ENCODE measurements around the gene RHEBL1.

RHEBL1 gene

DNA sequence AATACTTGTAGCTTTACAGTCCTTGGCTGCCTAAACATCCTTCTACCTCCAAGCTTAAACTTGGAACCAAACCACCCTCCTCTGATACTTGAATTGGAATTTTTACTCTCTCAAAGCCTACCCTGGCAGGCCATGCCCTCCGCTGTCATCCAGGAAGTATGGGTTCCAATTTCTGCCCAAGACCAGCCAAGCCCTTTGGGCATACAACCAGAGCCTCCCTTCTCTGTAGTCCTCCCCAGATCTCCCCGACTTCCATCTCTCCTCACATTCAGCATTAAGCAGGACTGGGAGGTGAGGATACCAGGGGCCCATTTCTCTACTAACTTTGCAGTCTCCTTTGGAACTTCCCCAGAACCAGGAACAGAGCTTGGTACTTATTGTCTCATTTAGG, 25.2 kb upstream of the RHEBL1 start:
- peaks cover 5% of the 10 kb centered on the region for H3K4me1 ChIP-seq (ENCODE audit: control insufficient read depth, insufficient read depth, low read length)
- H3K4me3 ChIP-seq (ENCODE audit: low read length) = no peak overlapping the region
- peaks cover 38% of the 10 kb centered on the region for H3K27me3 ChIP-seq (ENCODE audit: control insufficient read depth, insufficient read depth, low read length)
- H3K27ac ChIP-seq (ENCODE audit: low read depth, low read length) = no peak overlapping the region
- peaks cover 11% of the 10 kb centered on the region for H3K36me3 ChIP-seq (ENCODE audit: control insufficient read depth, insufficient read depth, low read length)
- H3K9ac ChIP-seq (ENCODE audit: low read length) = no peak overlapping the region

DNA sequence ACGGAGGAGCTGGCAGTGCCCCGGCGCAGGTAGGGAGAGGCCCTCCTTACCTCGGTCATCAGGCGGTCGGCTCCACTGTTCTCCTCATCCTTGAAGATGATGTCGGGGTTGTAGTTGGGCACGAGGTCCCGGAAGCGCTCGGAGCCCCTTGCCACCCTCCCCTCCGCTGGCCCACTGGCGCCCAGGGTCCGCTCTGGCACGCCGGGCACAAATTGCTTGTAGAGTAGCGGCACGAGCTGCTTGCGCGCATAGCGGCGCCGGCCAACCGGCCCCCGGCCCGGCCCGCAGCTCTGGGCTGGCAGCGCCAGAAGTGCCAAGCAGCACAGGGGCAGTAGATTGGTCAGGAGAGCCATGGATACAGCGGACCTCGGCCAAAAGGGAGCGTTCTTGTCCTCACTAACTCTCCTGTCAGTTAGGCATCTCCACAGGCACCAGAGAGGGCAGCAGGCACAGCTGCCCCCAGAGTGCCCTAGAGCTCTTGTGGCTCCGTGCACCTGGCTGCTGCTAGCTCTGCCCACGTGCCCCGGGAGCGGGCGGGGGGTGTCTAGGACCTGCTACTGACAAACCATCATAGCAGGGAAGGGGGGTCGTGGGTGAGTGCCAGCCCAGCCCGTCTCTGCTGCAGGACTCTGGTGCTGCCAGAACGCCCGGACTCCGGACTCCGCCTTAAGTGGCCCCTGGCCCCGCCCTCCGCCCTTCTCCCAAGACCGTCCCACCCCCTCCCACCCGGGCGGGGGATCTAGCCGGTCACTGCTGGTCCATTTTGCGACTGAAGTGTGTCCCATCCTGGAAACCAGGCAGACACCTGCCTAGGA, 24.6 kb upstream of the RHEBL1 start, which contains the start of gene DHH:
Gene DHH, minus strand, starts transcription at position 642 of the 815 bp plus-strand sequence. Its CDS starts 289 bp downstream, at position 353.
- H3K4me1 ChIP-seq (ENCODE audit: control insufficient read depth, insufficient read depth, low read length) = peaks cover 5% of the 10 kb centered on the region
- peaks cover 11% of the 10 kb centered on the region for H3K36me3 ChIP-seq (ENCODE audit: control insufficient read depth, insufficient read depth, low read length)
- no peak within 1 kb of the TSS for H3K9ac ChIP-seq (ENCODE audit: low read length)
- H3K27ac ChIP-seq (ENCODE audit: low read depth, low read length) = no peak within 1 kb of the TSS
- H3K4me3 ChIP-seq (ENCODE audit: low read length) = peak within 1 kb of the TSS; percentile 36
- peaks cover 43% of the 10 kb centered on the region for H3K27me3 ChIP-seq (ENCODE audit: control insufficient read depth, insufficient read depth, low read length)

DNA sequence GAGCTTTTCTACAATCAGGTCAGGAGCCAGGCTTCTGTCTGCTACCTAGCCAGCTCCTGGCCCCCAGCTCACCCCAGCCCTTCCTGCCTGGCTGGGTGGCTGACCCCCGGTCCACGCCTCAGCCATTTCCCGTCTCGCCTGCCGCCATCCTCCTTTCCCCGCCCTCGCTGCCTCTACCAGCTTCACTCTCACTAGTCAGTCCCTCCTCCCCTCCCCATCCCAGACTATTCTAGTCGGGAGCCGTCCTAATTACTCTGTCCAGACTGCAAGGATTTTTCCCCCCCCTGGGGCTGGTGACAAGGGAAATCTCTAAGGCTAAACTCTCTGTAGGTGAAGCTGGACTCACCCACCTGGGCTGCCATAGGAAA, 24.0 kb upstream of the RHEBL1 start:
- Histone ChIP-seq H3K36me3 (ENCODE audit: control insufficient read depth, insufficient read depth, low read length) (peaks cover 11% of the 10 kb centered on the region), H3K4me3 (ENCODE audit: low read length) (peak overlapping the region; percentile 36), H3K27ac (ENCODE audit: low read depth, low read length) (no peak overlapping the region), H3K4me1 (ENCODE audit: control insufficient read depth, insufficient read depth, low read length) (peaks cover 5% of the 10 kb centered on the region), H3K9ac (ENCODE audit: low read length) (no peak overlapping the region), H3K27me3 (ENCODE audit: control insufficient read depth, insufficient read depth, low read length) (peaks cover 49% of the 10 kb centered on the region)

DNA sequence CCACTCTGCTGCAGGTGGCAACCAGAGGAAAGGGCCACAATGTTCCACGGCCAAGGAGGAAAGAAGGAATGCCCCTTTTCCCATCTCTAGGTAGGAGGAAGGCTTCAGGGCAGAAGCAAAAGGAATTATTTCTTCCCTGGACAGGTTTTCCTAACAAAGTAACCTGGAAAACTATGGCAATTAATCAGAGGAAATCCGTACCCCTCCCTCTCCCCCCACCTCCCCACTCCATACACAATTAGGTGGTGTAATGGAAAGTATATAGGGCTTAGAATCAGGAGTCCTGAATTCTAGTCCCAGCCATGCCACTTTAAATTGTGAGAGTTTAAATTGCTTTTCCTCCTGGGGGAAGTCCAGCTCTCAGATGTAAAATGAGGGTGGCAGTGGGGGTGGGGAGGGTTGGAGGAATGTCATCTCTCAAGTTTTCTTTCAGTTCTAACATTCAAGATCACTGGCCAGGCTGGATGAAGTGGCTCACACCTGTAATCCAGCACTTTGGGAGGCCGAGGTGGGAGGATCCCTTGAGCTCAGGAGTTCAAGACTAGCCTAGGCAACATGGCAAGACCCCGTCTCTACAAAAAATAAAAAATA, 23.1 kb upstream of the RHEBL1 start:
- Histone ChIP-seq H3K36me3 (ENCODE audit: control insufficient read depth, insufficient read depth, low read length) (peaks cover 11% of the 10 kb centered on the region), H3K9ac (ENCODE audit: low read length) (no peak overlapping the region), H3K27me3 (ENCODE audit: control insufficient read depth, insufficient read depth, low read length) (peaks cover 53% of the 10 kb centered on the region), H3K4me3 (ENCODE audit: low read length) (no peak overlapping the region), H3K4me1 (ENCODE audit: control insufficient read depth, insufficient read depth, low read length) (peaks cover 5% of the 10 kb centered on the region), H3K27ac (ENCODE audit: low read depth, low read length) (no peak overlapping the region)

DNA sequence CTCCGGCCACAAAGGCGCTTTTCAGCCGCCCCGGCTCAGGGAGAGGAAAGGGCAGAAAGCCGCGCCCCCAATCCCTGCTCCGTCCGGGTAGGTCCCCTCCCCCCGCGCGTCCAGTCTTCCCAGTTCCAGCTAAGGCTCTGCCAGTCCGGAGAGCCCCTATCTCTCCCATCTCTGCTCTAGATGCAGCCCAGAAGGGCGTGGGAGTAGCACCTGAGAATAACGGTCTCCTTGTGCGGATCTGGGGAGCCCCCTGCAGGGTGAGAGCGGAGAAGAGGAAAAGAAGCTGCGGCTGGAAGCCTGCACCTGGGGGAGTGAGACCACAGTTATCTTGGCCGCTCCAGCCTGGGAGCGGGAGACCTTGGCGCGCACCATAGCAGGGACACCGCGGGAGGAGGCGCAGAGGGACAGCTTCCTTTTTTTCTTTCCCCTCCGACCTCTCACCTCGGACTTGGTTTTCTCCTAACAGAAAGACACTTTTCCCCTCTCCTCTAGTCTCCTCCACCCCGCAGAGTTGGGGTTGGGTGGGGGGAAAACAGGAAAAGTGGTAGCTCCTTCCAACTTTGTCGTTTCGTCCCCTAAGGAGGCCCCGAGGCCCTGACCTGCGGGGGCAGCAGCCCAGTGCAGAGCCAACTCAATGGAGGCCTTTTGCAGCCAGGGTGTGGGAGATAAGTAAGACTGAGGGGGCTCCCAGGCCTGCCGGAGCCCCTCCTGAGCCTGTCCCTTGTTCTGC, 22.5 kb upstream of the RHEBL1 start:
- Histone ChIP-seq H3K4me1 (ENCODE audit: control insufficient read depth, insufficient read depth, low read length) (peaks cover 5% of the 10 kb centered on the region), H3K27me3 (ENCODE audit: control insufficient read depth, insufficient read depth, low read length) (peaks cover 53% of the 10 kb centered on the region), H3K36me3 (ENCODE audit: control insufficient read depth, insufficient read depth, low read length) (peaks cover 5% of the 10 kb centered on the region), H3K4me3 (ENCODE audit: low read length) (no peak overlapping the region), H3K27ac (ENCODE audit: low read depth, low read length) (no peak overlapping the region), H3K9ac (ENCODE audit: low read length) (no peak overlapping the region)

DNA sequence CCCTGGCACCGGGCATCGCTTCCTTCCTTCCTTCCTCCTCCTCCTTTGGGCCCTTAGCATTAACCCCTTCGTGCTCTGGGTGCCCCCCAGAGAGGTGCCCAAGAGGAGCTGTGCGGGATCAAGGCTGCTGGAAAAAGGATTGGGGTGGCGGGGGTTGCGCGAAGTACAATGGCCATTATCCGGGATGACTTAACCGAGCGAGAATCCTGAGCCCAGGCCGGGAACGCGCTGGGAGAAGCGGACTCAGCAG, 22.0 kb upstream of the RHEBL1 start:
- Histone ChIP-seq H3K4me1 (ENCODE audit: control insufficient read depth, insufficient read depth, low read length) (peaks cover 5% of the 10 kb centered on the region), H3K4me3 (ENCODE audit: low read length) (no peak overlapping the region), H3K9ac (ENCODE audit: low read length) (no peak overlapping the region), H3K36me3 (ENCODE audit: control insufficient read depth, insufficient read depth, low read length) (peaks cover 3% of the 10 kb centered on the region), H3K27ac (ENCODE audit: low read depth, low read length) (peak overlapping the region; percentile 19), H3K27me3 (ENCODE audit: control insufficient read depth, insufficient read depth, low read length) (peaks cover 53% of the 10 kb centered on the region)

DNA sequence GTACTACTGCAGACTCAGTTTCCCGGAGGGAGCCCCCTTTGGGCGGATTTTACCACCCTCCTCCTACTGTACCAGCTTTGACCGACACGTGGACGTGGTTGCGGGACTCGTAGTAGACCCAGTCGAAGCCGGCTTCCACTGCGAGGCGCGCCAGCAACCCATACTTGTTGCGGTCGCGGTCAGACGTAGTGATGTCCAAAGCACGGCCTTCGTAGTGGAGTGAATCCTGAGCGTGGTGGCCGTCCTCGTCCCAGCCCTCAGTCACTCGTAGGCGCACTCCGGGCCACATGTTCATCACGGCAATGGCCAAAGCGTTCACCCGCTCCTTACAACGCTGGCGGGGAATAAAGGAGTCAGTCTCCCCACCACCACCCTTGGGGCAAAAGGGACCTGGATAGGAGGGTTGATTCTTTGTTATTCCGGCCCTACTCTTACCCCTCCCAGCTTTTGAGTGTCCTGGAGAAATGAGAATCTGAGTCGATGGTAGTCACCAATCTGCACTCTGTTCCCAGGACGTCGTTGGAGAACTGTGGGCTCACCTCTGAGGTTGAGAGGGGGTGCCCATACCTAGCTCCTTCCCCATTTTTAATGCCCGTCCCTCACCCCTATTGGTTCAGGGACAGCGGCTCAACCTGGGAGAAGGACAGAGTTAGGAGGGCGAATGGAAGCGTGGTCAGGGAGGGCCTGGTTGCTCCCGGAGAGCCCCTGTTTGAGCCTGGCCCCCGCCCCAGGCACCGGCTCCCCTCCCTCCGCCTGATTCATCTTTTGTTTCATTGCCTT, 21.5 kb upstream of the RHEBL1 start:
- Histone ChIP-seq H3K36me3 (ENCODE audit: control insufficient read depth, insufficient read depth, low read length) (no peaks in the 10 kb centered on the region), H3K4me3 (ENCODE audit: low read length) (no peak overlapping the region), H3K27ac (ENCODE audit: low read depth, low read length) (peak overlapping the region; percentile 19), H3K9ac (ENCODE audit: low read length) (no peak overlapping the region), H3K27me3 (ENCODE audit: control insufficient read depth, insufficient read depth, low read length) (peaks cover 53% of the 10 kb centered on the region), H3K4me1 (ENCODE audit: control insufficient read depth, insufficient read depth, low read length) (peaks cover 5% of the 10 kb centered on the region)

DNA sequence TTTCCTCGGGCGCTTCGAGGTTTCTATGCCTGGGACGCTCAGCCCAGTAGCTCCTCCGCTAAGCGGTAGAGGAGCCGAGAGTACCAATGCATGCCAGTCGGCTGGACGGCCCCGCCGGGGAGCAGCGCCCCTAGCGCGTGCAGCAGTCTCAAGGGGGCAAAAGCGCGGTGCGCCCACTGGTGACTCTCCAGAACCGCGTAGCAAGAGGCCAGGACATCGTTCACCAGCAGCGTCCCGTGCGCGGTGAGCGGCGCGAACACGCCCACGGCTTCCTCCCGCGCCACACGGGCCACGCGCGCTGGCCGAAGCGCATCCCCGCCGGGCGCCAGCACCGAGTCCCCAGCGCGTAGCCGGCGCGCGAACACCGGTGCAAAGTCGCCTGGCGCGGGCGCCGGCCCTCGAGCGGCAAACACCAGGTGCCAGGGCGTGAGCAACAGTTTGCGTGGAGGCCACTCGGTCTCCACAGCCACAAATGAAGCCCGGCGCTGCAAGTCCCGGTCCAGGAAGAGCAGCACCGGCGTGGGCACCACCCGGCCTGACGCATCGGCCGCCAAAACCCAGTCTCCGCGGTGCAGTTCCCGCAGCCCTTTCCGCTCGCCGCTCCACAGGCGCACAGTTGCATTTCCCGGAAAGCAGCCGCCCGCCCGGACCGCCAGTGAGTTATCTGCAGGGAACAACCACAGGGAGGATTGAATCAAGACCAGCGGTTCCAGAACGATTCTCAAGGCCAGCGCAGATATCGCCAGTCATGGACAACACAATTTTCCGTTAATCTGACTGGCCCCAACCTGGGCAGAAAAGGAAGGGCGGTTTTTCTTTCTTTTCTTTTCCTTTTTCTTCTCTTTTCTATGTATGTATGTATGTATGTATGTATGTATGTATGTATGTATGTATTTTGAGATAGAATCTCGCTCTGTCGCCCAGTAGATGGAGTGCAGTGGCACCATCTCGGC, 20.3 kb upstream of the RHEBL1 start:
- Histone ChIP-seq H3K4me1 (ENCODE audit: control insufficient read depth, insufficient read depth, low read length) (peaks cover 5% of the 10 kb centered on the region), H3K27me3 (ENCODE audit: control insufficient read depth, insufficient read depth, low read length) (peaks cover 53% of the 10 kb centered on the region), H3K4me3 (ENCODE audit: low read length) (peak overlapping the region; percentile 47), H3K27ac (ENCODE audit: low read depth, low read length) (no peak overlapping the region), H3K9ac (ENCODE audit: low read length) (no peak overlapping the region), H3K36me3 (ENCODE audit: control insufficient read depth, insufficient read depth, low read length) (no peaks in the 10 kb centered on the region)

DNA sequence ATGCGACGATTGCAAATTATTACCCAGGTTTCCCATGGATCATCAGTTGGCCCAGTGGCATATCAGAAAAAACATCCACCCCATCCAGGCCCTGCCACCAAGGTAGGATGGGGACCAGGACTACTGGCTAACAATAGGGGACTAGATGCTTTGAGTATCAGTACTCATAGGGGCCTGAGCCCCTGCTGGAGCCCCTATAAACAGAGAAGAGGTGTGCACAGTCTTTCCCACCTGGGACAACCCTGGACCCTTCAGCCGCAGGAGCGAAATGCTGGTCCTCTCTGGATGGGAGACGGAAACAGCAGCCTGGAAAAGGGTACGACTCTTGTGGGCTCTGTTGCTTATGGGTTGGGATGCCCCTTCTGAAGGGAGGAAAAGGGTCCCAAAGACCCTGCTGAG, 19.2 kb upstream of the RHEBL1 start:
- no peaks in the 10 kb centered on the region for H3K36me3 ChIP-seq (ENCODE audit: control insufficient read depth, insufficient read depth, low read length)
- H3K27ac ChIP-seq (ENCODE audit: low read depth, low read length) = no peak overlapping the region
- H3K9ac ChIP-seq (ENCODE audit: low read length) = no peak overlapping the region
- H3K4me3 ChIP-seq (ENCODE audit: low read length) = no peak overlapping the region
- peaks cover 47% of the 10 kb centered on the region for H3K27me3 ChIP-seq (ENCODE audit: control insufficient read depth, insufficient read depth, low read length)
- peaks cover 5% of the 10 kb centered on the region for H3K4me1 ChIP-seq (ENCODE audit: control insufficient read depth, insufficient read depth, low read length)

DNA sequence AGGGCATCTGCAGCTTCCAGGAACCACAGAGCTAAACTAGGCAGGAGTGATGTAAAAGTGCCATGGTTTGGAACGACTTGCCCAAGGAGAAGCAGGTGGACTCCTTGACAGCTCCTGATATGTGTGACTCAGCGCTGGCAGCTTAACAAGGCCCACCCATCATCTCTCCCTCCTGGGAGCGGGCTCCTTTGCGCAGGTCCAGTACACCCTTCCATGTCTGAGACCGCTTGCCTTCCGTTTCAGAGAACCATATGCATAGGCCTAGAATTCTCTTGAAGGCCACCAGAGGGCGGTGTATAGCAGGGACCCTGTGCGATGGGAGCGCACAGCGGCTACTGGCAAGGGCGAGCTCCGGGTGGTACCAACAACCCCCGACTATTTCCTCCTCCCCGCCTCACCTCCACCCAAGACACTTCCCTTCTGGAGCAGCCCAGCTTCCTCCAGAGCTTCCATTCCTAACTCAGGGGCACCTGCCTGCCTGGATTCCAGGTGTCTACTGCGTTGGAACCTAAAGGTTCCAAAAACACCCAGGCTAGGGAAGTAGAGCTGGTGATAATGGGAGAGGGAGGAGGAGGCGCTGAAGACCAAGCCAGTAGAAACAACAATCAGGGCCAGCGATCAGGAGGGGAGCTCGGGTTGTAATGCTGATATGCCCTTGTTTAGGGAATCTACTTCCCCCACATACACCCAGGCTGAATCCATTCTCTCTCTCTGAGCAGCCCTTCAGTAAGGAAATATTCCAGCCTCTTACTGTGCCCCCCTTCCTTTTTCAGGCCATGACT, 18.6 kb upstream of the RHEBL1 start:
- Histone ChIP-seq H3K36me3 (ENCODE audit: control insufficient read depth, insufficient read depth, low read length) (no peaks in the 10 kb centered on the region), H3K9ac (ENCODE audit: low read length) (no peak overlapping the region), H3K4me1 (ENCODE audit: control insufficient read depth, insufficient read depth, low read length) (peaks cover 5% of the 10 kb centered on the region), H3K4me3 (ENCODE audit: low read length) (peak overlapping the region; percentile 23), H3K27me3 (ENCODE audit: control insufficient read depth, insufficient read depth, low read length) (peaks cover 41% of the 10 kb centered on the region), H3K27ac (ENCODE audit: low read depth, low read length) (no peak overlapping the region)

DNA sequence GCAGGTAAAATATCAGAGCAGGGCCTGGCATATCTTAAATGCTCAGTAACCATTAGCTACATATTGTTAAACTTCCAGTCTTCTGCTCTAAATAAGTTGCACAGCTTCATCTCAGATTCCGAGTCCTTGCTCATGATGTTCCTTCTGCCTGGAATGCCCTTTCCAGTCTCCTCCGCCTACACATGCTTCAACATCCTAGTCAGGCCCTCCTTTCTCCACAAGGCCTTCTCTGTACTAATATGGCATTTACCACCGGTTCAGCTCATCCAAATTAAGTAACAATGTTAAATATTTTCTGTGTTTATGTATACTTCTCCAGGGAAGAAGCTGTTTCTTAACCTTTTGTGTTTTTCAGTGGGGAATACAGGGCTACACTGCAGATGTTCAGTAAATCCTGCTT, 16.3 kb upstream of the RHEBL1 start:
- H3K4me1 ChIP-seq (ENCODE audit: control insufficient read depth, insufficient read depth, low read length) = peaks cover 5% of the 10 kb centered on the region
- peaks cover 24% of the 10 kb centered on the region for H3K27me3 ChIP-seq (ENCODE audit: control insufficient read depth, insufficient read depth, low read length)
- H3K27ac ChIP-seq (ENCODE audit: low read depth, low read length) = no peak overlapping the region
- no peak overlapping the region for H3K4me3 ChIP-seq (ENCODE audit: low read length)
- no peaks in the 10 kb centered on the region for H3K36me3 ChIP-seq (ENCODE audit: control insufficient read depth, insufficient read depth, low read length)
- H3K9ac ChIP-seq (ENCODE audit: low read length) = no peak overlapping the region

All from rectal smooth muscle tissue (tissue), 1 donor.